ENCODE results near the gene GABARAP.
A peak's percentile ranks its signal among the peaks of the same experiment; 100 is the strongest.

GABARAP gene

DNA sequence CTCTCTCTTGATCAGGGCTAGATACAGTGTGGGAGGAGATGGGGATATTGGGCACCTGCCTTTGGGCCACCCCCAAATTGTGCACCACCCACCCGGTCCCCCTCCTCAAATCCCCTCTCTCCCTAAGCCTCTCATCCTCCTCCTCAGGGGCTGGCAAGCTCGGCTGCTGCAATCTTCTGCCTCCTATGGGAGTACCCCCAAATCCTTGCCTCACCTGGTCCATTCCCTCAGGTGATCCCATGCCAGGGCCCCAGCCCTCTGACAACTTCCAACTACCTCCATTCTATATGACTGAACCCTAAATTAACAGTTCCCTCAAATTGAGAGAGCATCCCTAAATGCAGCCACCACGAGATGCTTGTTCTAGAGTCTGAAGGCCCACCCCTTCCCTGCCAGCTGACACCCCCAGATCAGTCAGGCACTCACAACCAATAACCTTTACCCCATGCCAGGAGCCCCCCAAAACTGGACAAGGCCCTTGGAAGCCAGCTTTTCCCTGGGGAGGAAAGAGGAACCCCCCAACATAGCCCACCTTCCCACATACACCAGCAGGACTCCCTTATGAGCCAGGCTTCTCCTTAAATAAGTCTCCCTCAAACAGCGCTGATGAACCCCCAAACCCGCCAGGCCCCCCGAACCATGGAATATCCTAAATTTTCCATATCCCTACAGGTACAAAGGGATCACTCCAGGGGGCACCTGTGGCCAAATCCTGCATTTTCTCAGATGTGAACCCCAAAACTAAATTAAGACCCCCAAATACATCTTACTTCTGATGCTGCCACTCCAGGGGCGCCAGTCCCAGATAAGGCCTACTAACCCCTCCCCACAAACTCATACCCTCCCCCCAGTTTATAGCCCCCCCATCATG is 25.8 kb downstream of the GABARAP start:
- no peak overlapping the region for H3K9ac ChIP-seq (ENCODE audit: low read length)
- H3K36me3 ChIP-seq (ENCODE audit: insufficient read depth, low read length), result peaks cover 2% of the 10 kb centered on the region; the same call in 1 of the 2 replicates
- no peak overlapping the region for H3K27ac ChIP-seq (ENCODE audit: low read depth, low read length, poor library complexity, severe bottlenecking)
- H4K20me1 ChIP-seq (ENCODE audit: insufficient read depth, low read length), result no peaks in the 10 kb centered on the region
- H3F3A ChIP-seq (ENCODE audit: insufficient read depth, low read length), result no peaks in the 10 kb centered on the region
- H3K4me1 ChIP-seq (ENCODE audit: insufficient read depth, low read length, severe bottlenecking), result peaks cover 38% of the 10 kb centered on the region
- no peaks in the 10 kb centered on the region for H3K9me2 ChIP-seq (ENCODE audit: low read depth, low read length)
- H3K27me3 ChIP-seq (ENCODE audit: insufficient read depth, low read length), result no peaks in the 10 kb centered on the region
- H2AFZ ChIP-seq (ENCODE audit: low read length), result no peak overlapping the region
- no peak overlapping the region for H3K4me2 ChIP-seq (ENCODE audit: low read length)
- TF ChIP-seq, protein P1, sequence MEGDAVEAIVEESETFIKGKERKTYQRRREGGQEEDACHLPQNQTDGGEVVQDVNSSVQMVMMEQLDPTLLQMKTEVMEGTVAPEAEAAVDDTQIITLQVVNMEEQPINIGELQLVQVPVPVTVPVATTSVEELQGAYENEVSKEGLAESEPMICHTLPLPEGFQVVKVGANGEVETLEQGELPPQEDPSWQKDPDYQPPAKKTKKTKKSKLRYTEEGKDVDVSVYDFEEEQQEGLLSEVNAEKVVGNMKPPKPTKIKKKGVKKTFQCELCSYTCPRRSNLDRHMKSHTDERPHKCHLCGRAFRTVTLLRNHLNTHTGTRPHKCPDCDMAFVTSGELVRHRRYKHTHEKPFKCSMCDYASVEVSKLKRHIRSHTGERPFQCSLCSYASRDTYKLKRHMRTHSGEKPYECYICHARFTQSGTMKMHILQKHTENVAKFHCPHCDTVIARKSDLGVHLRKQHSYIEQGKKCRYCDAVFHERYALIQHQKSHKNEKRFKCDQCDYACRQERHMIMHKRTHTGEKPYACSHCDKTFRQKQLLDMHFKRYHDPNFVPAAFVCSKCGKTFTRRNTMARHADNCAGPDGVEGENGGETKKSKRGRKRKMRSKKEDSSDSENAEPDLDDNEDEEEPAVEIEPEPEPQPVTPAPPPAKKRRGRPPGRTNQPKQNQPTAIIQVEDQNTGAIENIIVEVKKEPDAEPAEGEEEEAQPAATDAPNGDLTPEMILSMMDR (IDR thresholded peaks at IDR 0.05; ENCODE audit: low read length), result no peak
- no peak for TF ChIP-seq EZH2 (IDR thresholded peaks at IDR 0.05; ENCODE audit: borderline replicate concordance, low read length)
- H3K9me3 ChIP-seq (ENCODE audit: low read length), result no peaks in the 10 kb centered on the region
- no peaks in the 10 kb centered on the region for H3K79me2 ChIP-seq (ENCODE audit: insufficient read depth, low read length)
- H3K4me3 ChIP-seq (ENCODE audit: low read depth, low read length, poor library complexity, severe bottlenecking), result no peak overlapping the region

DNA sequence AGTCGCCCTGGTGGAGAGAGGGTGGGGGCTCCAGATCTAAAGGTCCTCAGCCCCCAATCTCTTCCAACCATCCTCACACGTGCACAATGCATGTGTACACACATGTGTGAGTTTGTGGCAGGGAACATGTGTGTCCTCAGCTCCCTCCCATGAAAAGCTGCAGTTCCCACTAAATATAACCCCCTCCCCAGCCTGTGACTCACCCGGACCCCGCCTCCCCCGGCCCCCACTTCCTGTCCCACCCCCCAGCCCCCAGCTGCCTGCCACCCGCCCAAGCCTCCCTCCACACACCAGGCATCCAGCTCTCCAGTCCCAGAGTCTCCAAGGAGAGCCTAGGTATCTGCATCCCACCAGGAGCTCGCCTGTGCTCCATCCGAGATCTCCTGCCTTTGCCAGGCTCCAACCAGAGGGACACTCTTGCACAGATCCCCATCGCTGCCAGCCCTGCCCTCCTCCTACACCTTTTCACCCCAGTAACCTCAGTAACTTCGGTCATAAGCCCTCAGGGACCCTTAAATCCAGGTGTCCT is 26.5 kb downstream of the GABARAP start:
- no peak overlapping the region for H3K27ac ChIP-seq (ENCODE audit: low read depth, low read length, poor library complexity, severe bottlenecking)
- TF ChIP-seq EZH2 (IDR thresholded peaks at IDR 0.05; ENCODE audit: borderline replicate concordance, low read length), result no peak
- TF ChIP-seq, protein P1 (IDR thresholded peaks at IDR 0.05; ENCODE audit: low read length), result no peak
- no peak overlapping the region for H3K9ac ChIP-seq (ENCODE audit: low read length)
- H3K27me3 ChIP-seq (ENCODE audit: insufficient read depth, low read length), result no peaks in the 10 kb centered on the region
- no peaks in the 10 kb centered on the region for H3F3A ChIP-seq (ENCODE audit: insufficient read depth, low read length)
- H2AFZ ChIP-seq (ENCODE audit: low read length), result no peak overlapping the region
- no peak overlapping the region for H3K4me2 ChIP-seq (ENCODE audit: low read length)
- no peak overlapping the region for H3K4me3 ChIP-seq (ENCODE audit: low read depth, low read length, poor library complexity, severe bottlenecking)
- no peaks in the 10 kb centered on the region for H3K9me2 ChIP-seq (ENCODE audit: low read depth, low read length)
- peaks cover 37% of the 10 kb centered on the region for H3K4me1 ChIP-seq (ENCODE audit: insufficient read depth, low read length, severe bottlenecking)
- H3K36me3 ChIP-seq (ENCODE audit: insufficient read depth, low read length), result no peaks in the 10 kb centered on the region
- no peaks in the 10 kb centered on the region for H3K9me3 ChIP-seq (ENCODE audit: low read length)
- no peaks in the 10 kb centered on the region for H3K79me2 ChIP-seq (ENCODE audit: insufficient read depth, low read length)
- no peaks in the 10 kb centered on the region for H4K20me1 ChIP-seq (ENCODE audit: insufficient read depth, low read length)

DNA sequence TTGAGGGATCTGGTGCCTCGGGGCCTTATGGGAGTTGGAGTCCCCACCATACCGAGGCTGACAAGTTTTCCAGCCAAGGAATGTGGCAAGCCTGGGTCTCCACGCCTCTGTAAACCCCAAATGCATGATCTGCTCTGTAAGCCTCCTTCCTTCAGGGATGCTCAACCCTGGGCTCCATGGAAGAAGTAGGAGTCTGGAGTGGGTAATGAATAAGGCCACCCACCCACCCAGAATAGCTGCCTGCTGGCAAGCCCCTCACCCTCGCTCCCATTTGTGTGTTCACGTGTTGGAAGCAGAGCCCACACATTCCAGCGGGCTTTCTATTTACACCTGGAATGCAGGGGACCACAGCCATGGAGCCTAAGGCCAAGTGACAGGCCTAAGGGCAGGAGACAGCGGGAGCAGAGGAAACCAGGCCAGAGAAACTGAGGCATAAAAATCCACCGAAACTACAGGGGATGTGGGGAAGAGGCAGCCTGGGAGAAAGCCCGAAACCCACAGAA is 27.1 kb downstream of the GABARAP start:
- TF ChIP-seq, protein P1 (IDR thresholded peaks at IDR 0.05; ENCODE audit: low read length), result no peak
- no peak for TF ChIP-seq EZH2 (IDR thresholded peaks at IDR 0.05; ENCODE audit: borderline replicate concordance, low read length)
- Histone ChIP-seq H3K27ac (ENCODE audit: low read depth, low read length, poor library complexity, severe bottlenecking) (no peak overlapping the region), H3K4me1 (ENCODE audit: insufficient read depth, low read length, severe bottlenecking) (peaks cover 32% of the 10 kb centered on the region), H3K79me2 (ENCODE audit: insufficient read depth, low read length) (no peaks in the 10 kb centered on the region), H4K20me1 (ENCODE audit: insufficient read depth, low read length) (no peaks in the 10 kb centered on the region), H3K9ac (ENCODE audit: low read length) (no peak overlapping the region), H2AFZ (ENCODE audit: low read length) (no peak overlapping the region), H3F3A (ENCODE audit: insufficient read depth, low read length) (no peaks in the 10 kb centered on the region), H3K4me3 (ENCODE audit: low read depth, low read length, poor library complexity, severe bottlenecking) (no peak overlapping the region), H3K36me3 (ENCODE audit: insufficient read depth, low read length) (no peaks in the 10 kb centered on the region), H3K4me2 (ENCODE audit: low read length) (peak overlapping the region; percentile 63), H3K9me2 (ENCODE audit: low read depth, low read length) (no peaks in the 10 kb centered on the region), H3K9me3 (ENCODE audit: low read length) (no peaks in the 10 kb centered on the region), H3K27me3 (ENCODE audit: insufficient read depth, low read length) (no peaks in the 10 kb centered on the region)

Measured in OCI-LY1 (cell line).